Effector memory CD4-positive, alpha-beta T cell (primary cell): ENCODE data around the gene FOXN1.

Experiments used
- DNase-seq, 3 donors: peaks; one replicate each; pipeline ENCODE4 v3.0.0-alpha.2; 2020
- H3K27ac ChIP-seq: 2 replicates; pipeline ENCODE4 v1.7.0; 2013; ENCODE audit warnings: mild to moderate bottlenecking, low read length, moderate library complexity; ENCODE audit not compliant: insufficient read depth, poor library complexity, severe bottlenecking
- H3K27me3 ChIP-seq: replicated peaks from 2 replicates; pipeline ENCODE4 v1.7.0; 2013; ENCODE audit warnings: mild to moderate bottlenecking, low read length; ENCODE audit not compliant: insufficient read depth, control insufficient read depth, poor library complexity, severe bottlenecking
- H3K36me3 ChIP-seq: 2 replicates; pipeline ENCODE4 v1.7.0; 2013; ENCODE audit warnings: mild to moderate bottlenecking, low read length, moderate library complexity; ENCODE audit not compliant: control insufficient read depth, insufficient read depth
- H3K4me1 ChIP-seq: 2 replicates; pipeline ENCODE4 v1.7.0; 2013; ENCODE audit warnings: low read length, mild to moderate bottlenecking; ENCODE audit not compliant: control insufficient read depth, insufficient read depth, poor library complexity, severe bottlenecking
- H3K4me3 ChIP-seq: 2 replicates; pipeline ENCODE4 v1.7.0; 2013; ENCODE audit warnings: low read length, low read depth, mild to moderate bottlenecking; ENCODE audit not compliant: insufficient read depth, poor library complexity, severe bottlenecking
- H3K9me3 ChIP-seq: 2 replicates; pipeline ENCODE4 v1.7.0; 2013; ENCODE audit warnings: mild to moderate bottlenecking, low read length, moderate library complexity; ENCODE audit not compliant: control insufficient read depth

The FOXN1 gene

GRCh38 chr17:28578246-28579195 is 72.4 kb downstream of the FOXN1 start:
- Histone ChIP-seq H3K27me3 (no peaks in the 10 kb centered on the region), H3K4me3 (no peak overlapping the region), H3K27ac (no peak overlapping the region), H3K36me3 (no peaks in the 10 kb centered on the region), H3K4me1 (peaks cover 8% of the 10 kb centered on the region), H3K9me3 (no peaks in the 10 kb centered on the region)
- no peak for DNase-seq

DNA sequence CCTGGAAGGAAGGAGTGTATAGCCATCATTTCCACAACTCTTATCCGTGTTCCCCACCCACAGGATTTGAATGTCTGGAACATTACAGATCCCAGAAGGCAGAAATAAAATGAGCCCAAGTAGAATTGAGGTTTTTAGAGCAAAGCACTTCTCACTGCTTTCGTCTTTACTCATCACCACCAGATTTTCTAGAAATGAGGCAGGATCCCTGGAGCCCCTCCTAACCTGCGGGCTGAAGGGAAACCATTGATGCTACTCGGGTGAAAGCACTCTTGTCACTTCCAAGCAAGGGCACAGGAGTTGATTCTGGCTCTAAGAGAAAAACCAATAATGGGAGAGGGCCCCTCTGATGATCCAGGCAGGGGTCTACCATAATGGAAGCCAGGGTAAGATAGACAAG is 73.4 kb downstream of the FOXN1 start:
- H3K9me3 ChIP-seq: no peaks in the 10 kb centered on the region
- no peaks in the 10 kb centered on the region for H3K36me3 ChIP-seq
- no peak overlapping the region for H3K4me3 ChIP-seq
- no peaks in the 10 kb centered on the region for H3K27me3 ChIP-seq
- peaks cover 8% of the 10 kb centered on the region for H3K4me1 ChIP-seq
- no peak for DNase-seq
- no peak overlapping the region for H3K27ac ChIP-seq

- DNase-seq: no peak
- Histone ChIP-seq H3K4me3 (no peak overlapping the region), H3K36me3 (peaks cover 6% of the 10 kb centered on the region), H3K9me3 (no peaks in the 10 kb centered on the region), H3K4me1 (peaks cover 3% of the 10 kb centered on the region), H3K27ac (no peak overlapping the region), H3K27me3 (no peaks in the 10 kb centered on the region)
Measured at GRCh38 chr17:28580959-28581358, 74.8 kb downstream of the FOXN1 start.

DNA sequence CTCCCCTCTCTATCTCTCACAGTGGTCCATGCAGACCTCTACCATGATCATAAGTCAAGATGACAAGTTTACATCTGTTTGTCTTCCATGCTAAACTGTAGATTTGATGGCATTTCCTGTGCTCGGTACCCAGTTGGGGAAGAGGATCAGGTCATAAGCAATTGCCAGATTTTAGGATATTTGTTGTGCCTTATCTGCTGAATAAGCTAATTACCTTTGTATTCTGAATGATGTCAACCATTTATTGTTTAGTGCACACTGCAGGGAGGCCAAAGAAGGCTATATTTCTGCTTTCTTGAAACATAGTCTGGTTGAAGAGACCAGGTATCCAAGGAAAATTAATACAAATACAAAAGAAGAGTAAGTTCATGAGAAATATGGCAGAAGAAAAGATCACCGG is 76.4 kb downstream of the FOXN1 start:
- DNase-seq: no peak
- H3K4me3 ChIP-seq: no peak overlapping the region
- H3K9me3 ChIP-seq: no peaks in the 10 kb centered on the region
- H3K27me3 ChIP-seq: no peaks in the 10 kb centered on the region
- H3K4me1 ChIP-seq: no peaks in the 10 kb centered on the region
- H3K36me3 ChIP-seq: peaks cover 6% of the 10 kb centered on the region
- H3K27ac ChIP-seq: no peak overlapping the region

DNA sequence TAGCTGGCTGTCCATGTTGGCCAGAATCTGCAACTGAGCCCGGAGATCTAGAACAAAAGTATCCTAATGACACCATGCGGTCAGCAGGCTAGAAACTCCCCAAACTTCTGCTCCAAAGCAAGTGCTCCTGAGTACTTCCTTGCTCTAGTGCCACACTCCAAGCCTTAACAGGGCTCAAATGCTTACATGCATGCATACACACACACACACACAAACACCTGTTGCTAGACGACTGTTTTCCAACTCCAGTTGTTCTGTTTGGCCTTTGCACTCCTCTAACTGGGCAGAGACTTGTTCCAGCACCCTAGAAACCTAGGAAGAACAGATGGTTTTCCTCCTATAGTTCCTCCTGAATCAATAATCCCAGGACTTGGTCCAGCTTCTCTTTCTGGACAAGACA is 78.3 kb downstream of the FOXN1 start:
- no peaks in the 10 kb centered on the region for H3K27me3 ChIP-seq
- H3K4me1 ChIP-seq: no peaks in the 10 kb centered on the region
- H3K4me3 ChIP-seq: no peak overlapping the region
- no peak for DNase-seq
- H3K27ac ChIP-seq: no peak overlapping the region
- H3K36me3 ChIP-seq: peaks cover 6% of the 10 kb centered on the region
- H3K9me3 ChIP-seq: no peaks in the 10 kb centered on the region

GRCh38 chr17:28585851-28586250 is 79.7 kb downstream of the FOXN1 start:
- Histone ChIP-seq H3K36me3 (peaks cover 6% of the 10 kb centered on the region), H3K27ac (no peak overlapping the region)
- DNase-seq: no peak

More at GRCh38 chr17:28585851-28586250, 79.7 kb downstream of the FOXN1 start:
- Histone ChIP-seq H3K9me3 (no peaks in the 10 kb centered on the region), H3K4me3 (no peak overlapping the region), H3K27me3 (no peaks in the 10 kb centered on the region), H3K4me1 (no peaks in the 10 kb centered on the region)
